SHP77 (cell line): Measurements from ENCODE around the gene CDK11B.
A peak's percentile ranks its signal among the peaks of the same experiment; 100 is the strongest.

Source experiments
- DNase-seq, 2 experiments: peaks; one replicate each; lab custom pipeline; 2025; lab: John Stamatoyannopoulos, UW

CDK11B gene

DNA sequence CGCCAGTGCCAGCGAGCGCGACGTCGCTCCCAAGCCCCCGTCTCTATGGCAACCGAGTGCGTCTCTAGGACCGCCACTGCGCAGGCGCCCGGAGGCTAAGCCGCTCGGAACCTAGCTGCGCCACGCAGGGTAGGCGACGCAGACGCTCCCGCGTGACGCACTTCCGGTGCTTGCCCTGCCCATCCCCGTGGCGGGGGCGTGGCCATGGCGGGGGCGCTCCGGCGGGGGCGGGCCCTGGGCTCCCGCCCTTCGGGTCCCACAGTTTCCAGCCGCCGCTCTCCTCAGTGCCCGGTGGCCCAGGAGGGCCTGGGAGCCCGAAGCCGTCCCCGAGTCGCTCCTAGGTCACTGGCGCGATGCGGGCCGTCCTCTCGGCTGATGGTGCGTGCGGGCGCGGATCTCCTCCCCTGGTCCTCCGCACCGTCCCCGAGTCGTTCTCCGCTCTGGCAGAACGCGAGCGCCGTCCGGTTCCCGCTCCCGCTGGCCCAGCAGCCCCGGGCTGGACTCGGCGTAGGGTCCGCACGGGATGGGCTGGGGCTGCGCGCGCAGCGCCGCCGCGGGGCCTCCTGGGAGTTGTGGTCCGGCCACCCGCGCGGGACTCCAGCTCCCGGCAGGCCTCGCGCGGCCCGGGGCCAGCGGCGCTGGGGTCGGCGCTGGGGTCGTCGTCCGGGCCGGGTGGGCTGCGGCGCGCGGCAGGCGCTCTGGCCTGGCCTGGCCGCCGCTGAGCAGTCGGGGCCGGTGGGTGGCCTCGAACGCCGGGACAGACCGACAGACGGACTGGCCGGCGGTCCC is 43.4 kb downstream of the CDK11B start, which contains the start of gene MIB2:
Gene MIB2 (plus strand): TSS at position 245 of the 789 bp plus-strand sequence. CDS start 7,953 bp downstream, outside the sequence.
- peak; percentile 92 to 96 for DNase-seq

DNA sequence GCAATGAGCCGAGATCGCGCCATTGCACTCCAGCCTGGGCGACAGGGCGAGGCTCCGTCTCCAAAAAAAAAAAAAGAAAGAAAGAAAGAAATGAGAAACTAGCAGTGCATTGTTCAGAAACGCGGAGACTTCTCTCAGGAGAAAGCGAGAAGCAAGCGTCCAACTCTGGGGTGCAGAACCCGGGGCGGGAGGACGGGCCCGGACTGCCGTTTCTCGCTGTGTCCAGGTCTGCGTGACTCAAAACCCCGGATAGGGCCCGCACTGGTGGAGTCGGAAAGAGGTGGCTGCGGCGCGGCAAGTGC is 43.9 kb downstream of the CDK11B start:
- no peak for DNase-seq

- DNase-seq, result peak in 1 of 2 experiments; percentile 32
These were observed 44.4 kb downstream of the CDK11B start for GRCh38 chr1:1614204-1614953.

GRCh38 chr1:1613509-1614082 is 45.2 kb downstream of the CDK11B start:
- no peak for DNase-seq

- DNase-seq, result no peak
These were observed 46.8 kb downstream of the CDK11B start for GRCh38 chr1:1612104-1612400.

- no peak for DNase-seq
These were observed 48.0 kb downstream of the CDK11B start for GRCh38 chr1:1610796-1611195.

- no peak for DNase-seq
These were observed 48.9 kb downstream of the CDK11B start for GRCh38 chr1:1609822-1610485.

- DNase-seq, result no peak
These were observed 52.6 kb downstream of the CDK11B start for GRCh38 chr1:1606232-1606631.

GRCh38 chr1:1605724-1606123 is 53.1 kb downstream of the CDK11B start:
- no peak for DNase-seq

- no peak for DNase-seq
These were observed 53.7 kb downstream of the CDK11B start for GRCh38 chr1:1605034-1605591.

GRCh38 chr1:1604374-1605033 is 54.3 kb downstream of the CDK11B start:
- DNase-seq, result no peak

- DNase-seq, result no peak
These were observed 55.0 kb downstream of the CDK11B start for GRCh38 chr1:1603671-1604373.

GRCh38 chr1:1602968-1603506 is 55.8 kb downstream of the CDK11B start:
- no peak for DNase-seq

GRCh38 chr1:1602304-1602967 is 56.4 kb downstream of the CDK11B start:
- no peak for DNase-seq

- no peak for DNase-seq
These were observed 57.1 kb downstream of the CDK11B start for GRCh38 chr1:1601564-1602303.

DNA sequence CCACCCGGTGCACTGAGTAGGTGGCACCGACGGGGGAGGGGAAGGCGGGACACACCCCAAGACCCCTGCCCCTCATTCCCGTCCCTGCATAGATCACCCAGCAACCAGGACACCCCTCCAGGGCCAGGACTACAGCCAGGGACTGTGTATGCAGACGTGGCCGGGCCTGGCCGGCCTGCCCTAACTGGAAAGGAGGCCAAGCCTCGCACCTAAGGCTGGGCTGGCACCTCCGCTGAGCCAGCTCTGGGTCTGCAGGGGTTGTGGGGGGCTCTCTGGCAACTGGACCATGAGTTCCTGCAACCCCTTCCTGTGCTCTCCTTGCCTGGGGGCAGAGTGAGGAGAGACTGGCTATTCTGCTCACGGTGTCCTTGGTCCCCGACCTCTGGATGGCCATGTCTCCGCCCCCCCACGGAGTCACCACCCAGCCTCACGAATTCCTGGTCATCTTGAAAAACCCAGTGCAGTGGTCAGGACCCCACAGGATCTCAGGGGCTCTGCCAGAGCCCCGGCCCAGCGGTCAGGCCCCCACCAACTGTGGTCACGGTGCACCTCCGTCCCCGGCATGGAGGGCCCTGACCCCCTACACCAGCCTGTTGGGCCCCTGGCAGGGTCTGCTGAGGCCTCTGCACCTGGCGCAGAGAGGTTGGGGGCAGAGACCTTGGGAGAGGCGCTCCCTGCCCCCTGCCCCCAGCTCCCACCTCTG is 57.8 kb downstream of the CDK11B start:
- no peak for DNase-seq

DNA sequence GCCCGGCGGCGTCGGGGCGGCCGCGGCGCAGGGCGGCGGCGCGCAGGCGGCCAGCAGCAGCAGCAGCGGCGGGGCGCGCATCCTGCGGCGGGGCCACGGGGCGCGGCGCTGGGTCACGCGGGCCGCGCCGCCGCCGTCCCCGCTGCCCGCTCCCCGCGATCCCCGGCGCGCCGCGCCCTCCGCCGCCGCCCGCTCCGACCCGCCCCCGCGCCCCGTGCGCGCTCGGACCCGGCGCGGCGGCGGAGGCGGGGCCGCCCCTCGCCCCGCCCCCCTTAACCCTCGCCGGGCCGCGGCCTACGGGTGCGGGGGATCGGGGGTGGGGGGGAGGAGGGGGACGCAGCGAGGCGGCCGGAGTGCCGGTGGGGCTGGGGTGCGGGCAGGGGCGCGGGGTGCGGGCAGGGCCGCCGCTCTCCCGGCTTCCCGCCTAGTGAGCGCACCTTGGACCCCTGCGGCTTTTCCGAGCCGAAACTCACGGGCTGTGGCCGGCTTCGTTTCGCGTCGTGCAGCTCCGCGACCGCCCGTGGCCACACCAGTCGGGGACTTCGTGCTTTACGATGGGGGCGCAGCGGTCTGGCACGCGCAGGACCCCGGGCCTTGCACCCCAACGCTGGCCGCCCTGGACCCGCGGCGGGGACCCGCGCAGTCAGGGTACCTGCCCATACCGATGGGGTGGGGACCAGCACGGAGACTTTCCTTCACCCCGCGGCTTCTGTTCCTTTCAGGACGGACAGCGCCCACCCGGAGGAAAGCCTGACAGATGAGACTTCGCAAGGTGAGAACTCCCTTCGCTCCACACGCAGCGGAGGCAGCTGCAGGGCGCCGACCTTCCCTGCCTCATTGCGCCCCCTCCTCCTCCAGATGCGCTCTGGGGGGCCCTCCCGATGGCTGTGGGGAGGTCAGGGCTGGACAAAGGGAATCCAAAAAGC is 58.6 kb downstream of the CDK11B start, which contains the start of gene FNDC10:
Gene FNDC10 (minus strand): TSS at position 201 of the 926 bp plus-strand sequence. CDS start 120 bp downstream, at position 81.
- no peak for DNase-seq
